Brain microvascular endothelial cell (primary cell): Measurements from ENCODE around the gene PPARA.

Source experiments
- DNase-seq: peaks from one replicate; pipeline ENCODE4 v3.0.0-alpha.2; 2020
- H3K27ac ChIP-seq: fragments of 250-450 bp; sonication (Bioruptor Pico); 2 replicates; pipeline ENCODE4 v1.5.1; 2020; ENCODE audit warnings: mild to moderate bottlenecking, moderate library complexity
- H3K27me3 ChIP-seq: fragments of 250-450 bp; sonication (Bioruptor Pico); replicated peaks from 2 replicates; pipeline ENCODE4 v1.5.1; 2020; ENCODE audit warnings: mild to moderate bottlenecking
- H3K36me3 ChIP-seq: fragments of 250-450 bp; sonication (Bioruptor Pico); replicated peaks from 2 replicates; pipeline ENCODE4 v1.5.1; 2020; ENCODE audit warnings: mild to moderate bottlenecking
- H3K4me3 ChIP-seq: 2 replicates; pipeline ENCODE4 v1.5.1; 2011; ENCODE audit warnings: low read depth, mild to moderate bottlenecking, control low read depth, low read length, moderate library complexity
- in situ Hi-C: cut with HindIII; loops from 2 replicates; pipeline ENCODE4 v1.10.0; 2017; ENCODE audit warnings: low sequenced_read_pairs, low pct_ligation_motif_present
- TF ChIP-seq, protein P1 (sequence below): IDR thresholded peaks from 2 replicates; pipeline ENCODE4 v1.5.1; 2011; ENCODE audit warnings: low read depth, mild to moderate bottlenecking, moderate library complexity, low read length, control low read depth, inconsistent platforms; ENCODE audit errors: missing control alignments

PPARA gene

DNA sequence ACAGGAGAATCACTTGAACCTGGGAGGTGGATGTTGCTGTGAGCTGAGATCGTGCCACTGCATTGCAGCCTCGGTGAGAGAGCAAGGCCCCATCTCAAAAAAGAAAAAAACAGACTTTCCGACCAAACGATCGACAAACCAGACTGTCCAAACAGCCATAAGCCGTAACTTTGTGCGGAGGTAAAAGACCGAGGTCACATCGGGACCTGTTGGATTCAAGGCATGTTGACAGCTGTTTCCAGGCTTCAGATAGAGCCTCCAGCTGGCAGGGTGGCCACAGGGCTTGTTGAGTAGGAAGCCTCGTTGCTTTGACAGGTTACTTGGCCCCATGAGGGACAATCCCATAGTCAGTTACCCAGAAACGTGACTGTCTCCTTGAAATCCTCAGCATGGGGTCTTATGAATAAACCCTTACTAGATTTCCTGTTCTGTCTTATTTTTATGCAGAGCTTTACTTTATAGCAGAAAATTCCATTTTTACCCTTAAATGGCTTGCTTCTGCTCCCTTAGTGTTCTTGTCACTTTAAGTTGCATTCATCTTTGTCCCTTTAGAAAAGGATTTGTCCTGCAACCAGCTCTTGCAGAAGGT is 22.3 kb downstream of the PPARA start:
- TF ChIP-seq, protein P1, sequence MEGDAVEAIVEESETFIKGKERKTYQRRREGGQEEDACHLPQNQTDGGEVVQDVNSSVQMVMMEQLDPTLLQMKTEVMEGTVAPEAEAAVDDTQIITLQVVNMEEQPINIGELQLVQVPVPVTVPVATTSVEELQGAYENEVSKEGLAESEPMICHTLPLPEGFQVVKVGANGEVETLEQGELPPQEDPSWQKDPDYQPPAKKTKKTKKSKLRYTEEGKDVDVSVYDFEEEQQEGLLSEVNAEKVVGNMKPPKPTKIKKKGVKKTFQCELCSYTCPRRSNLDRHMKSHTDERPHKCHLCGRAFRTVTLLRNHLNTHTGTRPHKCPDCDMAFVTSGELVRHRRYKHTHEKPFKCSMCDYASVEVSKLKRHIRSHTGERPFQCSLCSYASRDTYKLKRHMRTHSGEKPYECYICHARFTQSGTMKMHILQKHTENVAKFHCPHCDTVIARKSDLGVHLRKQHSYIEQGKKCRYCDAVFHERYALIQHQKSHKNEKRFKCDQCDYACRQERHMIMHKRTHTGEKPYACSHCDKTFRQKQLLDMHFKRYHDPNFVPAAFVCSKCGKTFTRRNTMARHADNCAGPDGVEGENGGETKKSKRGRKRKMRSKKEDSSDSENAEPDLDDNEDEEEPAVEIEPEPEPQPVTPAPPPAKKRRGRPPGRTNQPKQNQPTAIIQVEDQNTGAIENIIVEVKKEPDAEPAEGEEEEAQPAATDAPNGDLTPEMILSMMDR: no peak
- Histone ChIP-seq H3K4me3 (no peak overlapping the region), H3K36me3 (no peaks in the 10 kb centered on the region), H3K27me3 (no peaks in the 10 kb centered on the region), H3K27ac (no peak overlapping the region)
- in situ Hi-C loops: no loop called here
- DNase-seq: no peak

DNA sequence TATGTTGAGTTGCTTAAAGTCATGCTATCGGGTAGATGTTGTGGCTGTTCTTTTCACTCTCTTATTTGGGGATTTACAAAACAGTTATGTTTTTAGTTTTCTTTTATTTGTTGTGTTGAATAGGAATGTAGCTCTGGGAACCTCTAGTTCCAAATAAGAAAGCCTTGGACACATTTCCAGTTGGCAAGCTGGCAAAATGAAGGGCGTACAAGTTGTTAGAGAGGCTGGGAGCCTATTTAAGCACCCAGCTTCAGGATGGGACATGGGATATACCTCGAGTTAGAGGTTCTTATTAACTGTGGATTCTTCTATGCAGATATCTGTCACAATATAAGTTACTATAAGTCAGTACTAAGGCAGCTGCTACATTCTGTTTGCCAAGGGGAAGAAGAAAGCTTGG is 22.8 kb downstream of the PPARA start:
- H3K27ac ChIP-seq: no peak overlapping the region
- no peak for DNase-seq
- in situ Hi-C loops: no loop called here
- no peak overlapping the region for H3K4me3 ChIP-seq
- H3K36me3 ChIP-seq: no peaks in the 10 kb centered on the region
- TF ChIP-seq, protein P1: no peak
- H3K27me3 ChIP-seq: no peaks in the 10 kb centered on the region

DNA sequence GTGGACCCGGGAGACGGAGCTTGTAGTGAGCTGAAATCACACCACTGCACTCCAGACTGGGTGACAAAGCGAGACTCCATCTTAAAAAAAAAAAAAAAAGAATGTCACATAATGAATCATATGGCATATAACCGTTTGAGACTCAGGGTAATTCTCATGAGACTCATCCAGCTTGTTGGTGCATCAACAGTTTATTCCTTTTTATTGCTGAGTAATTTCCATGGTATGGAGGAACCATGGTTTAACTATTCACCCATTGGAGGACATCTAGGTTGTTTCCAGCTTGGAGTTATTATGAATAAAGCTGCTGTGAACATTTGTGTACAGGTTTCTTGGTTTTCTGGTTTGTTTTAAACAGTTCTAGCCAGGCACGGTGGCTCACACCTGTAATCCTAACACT is 25.3 kb downstream of the PPARA start:
- no peak overlapping the region for H3K27ac ChIP-seq
- no peaks in the 10 kb centered on the region for H3K36me3 ChIP-seq
- no peaks in the 10 kb centered on the region for H3K27me3 ChIP-seq
- TF ChIP-seq, protein P1: no peak
- no peak for DNase-seq
- H3K4me3 ChIP-seq: no peak overlapping the region
- in situ Hi-C loops: no loop called here

DNA sequence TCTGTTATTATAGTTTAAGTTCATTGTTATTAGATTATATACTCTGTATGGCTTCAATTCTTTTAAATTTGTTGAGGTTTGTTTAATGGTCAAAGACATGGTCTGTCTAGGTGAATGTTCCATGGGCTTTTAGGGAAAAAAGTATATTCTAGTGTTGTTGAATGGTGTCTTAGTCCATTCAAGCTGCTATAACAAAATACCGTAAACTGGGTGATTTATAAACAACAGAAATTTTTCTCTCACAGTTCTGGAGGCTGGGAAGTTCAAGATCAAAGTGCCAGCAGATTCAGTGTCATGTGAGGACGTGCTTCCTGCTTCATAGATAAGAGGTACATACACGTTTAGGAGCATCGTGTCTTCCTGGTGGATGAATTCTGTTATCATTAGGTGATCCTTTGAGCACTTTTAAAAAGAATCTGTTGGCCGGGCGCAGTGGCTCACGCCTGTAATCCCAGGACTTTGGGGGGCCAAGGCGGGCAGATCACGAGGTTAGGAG is 26.2 kb downstream of the PPARA start:
- H3K27me3 ChIP-seq: no peaks in the 10 kb centered on the region
- in situ Hi-C loops: no loop called here
- no peaks in the 10 kb centered on the region for H3K36me3 ChIP-seq
- no peak for DNase-seq
- no peak overlapping the region for H3K4me3 ChIP-seq
- TF ChIP-seq, protein P1: no peak
- no peak overlapping the region for H3K27ac ChIP-seq

DNA sequence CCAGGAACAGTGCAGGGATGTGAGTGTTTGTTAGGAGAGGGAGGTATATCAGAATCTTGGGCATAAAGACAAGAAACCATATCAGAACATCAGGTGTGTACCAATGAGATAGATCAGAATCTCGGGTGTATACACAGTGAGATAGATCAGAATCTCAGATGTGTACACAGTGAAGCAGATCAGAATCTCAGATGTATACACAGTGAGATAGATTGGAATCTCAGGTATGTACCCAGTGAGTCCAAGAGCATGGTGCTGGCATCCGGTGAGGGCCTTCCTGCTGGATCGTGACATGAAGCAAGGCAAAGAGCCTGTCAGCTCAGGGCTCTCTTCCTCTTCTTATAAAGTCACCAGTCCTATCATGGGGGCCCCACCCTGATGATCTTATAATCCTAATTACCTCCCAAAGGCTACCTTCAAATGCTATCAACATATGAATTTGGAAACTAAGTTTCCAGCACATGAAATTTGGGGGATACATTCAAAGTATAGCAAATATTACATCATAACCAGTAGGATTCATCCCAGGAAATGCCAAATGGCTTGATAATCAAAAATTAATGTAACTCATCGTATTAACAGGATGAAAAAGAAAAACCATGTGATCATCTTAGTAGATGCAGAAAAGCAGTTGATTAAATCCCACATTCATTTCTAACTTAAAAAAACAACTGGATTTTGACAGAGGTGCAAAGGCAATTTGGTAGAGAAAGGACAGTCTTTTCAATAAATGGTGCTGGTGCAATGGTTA is 28.6 kb downstream of the PPARA start:
- Histone ChIP-seq H3K27ac (no peak overlapping the region), H3K36me3 (no peaks in the 10 kb centered on the region), H3K4me3 (no peak overlapping the region), H3K27me3 (no peaks in the 10 kb centered on the region)
- TF ChIP-seq, protein P1: no peak
- no peak for DNase-seq
- in situ Hi-C loops: no loop called here

DNA sequence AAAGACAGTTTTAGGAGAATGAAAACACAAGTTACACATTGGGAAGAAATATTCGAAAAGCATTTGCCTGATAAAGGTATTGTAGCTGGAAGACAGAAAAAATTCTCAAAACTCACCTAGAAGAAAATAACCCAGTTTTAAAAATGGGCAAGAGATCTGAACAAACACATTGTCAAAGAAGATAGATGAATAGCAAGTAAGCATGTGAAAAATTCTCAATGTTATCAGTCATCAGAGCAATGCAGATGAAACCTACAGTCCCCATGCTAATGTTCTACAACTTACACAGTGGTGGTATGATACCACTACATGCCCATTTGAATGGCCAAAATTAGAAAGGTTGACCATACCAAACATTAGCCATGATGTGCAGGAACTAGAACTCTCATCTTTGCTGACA is 29.4 kb downstream of the PPARA start:
- TF ChIP-seq, protein P1: no peak
- in situ Hi-C loops: no loop called here
- no peaks in the 10 kb centered on the region for H3K36me3 ChIP-seq

More for the DNA sequence above, 29.4 kb downstream of the PPARA start:
- H3K4me3 ChIP-seq: no peak overlapping the region
- DNase-seq: no peak
- no peaks in the 10 kb centered on the region for H3K27me3 ChIP-seq
- no peak overlapping the region for H3K27ac ChIP-seq
